ENCODE results near the gene SAP25. TPM values are rescaled to one million over a fixed set of nuclear protein-coding genes. Genes with fewer than 3 reads are reported as not detected.
"Not testable (repeated sequence)": the region's sequence is repeated elsewhere in the genome, so short reads cannot be mapped to it uniquely, and the experiment has no call there.

Gene SAP25
- total and polyA plus RNA-seq, 7 donors = 0.71 to 7.2 (median 2.2) TPM; not detected in 3

GRCh38 chr7:100539436-100540006, 34.2 kb downstream of the SAP25 start:
- Histone ChIP-seq H3K4me3 (peak overlapping the region; percentile 63 to 91 (median 80)), H3K27ac (peak overlapping the region; percentile 78 to 89 (median 83)), H3K9me3 (no peaks in the 10 kb centered on the region), H3K4me1 (peaks cover 0 to 34% (median 31%) of the 10 kb centered on the region in 4 donors), H3K36me3 (no peaks in the 10 kb centered on the region), H3K27me3 (no peaks in the 10 kb centered on the region)
- TF ChIP-seq EP300 (IDR thresholded peaks at IDR 0.05) (no peak), POLR2AphosphoS5 (IDR thresholded peaks at IDR 0.05) (no peak), POLR2A (IDR thresholded peaks at IDR 0.05) (no peak)
- DNase-seq = no peak
- 0 to 1% methylated on average over 44 of the region's 44 CpGs for WGBS, 2 donors
- intact Hi-C loops (cut with DNase I) = loop anchor here (2.0 kb wide), 1 partner anchor 61 kb away; the partner anchor contains the start of gene TSC22D4

GRCh38 chr7:100538654-100539435, 34.9 kb downstream of the SAP25 start, which contains the start of gene AGFG2:
Gene AGFG2 (plus strand): TSS chr7:100539203. CDS start chr7:100539347, 144 bp downstream.
- no peaks in the 10 kb centered on the region for H3K9me3 ChIP-seq
- TF ChIP-seq POLR2A (IDR thresholded peaks at IDR 0.05) = peak; percentile 87 to 93
- no peak for TF ChIP-seq EP300 (IDR thresholded peaks at IDR 0.05)
- peak; percentile 92 to 98 (median 95) for TF ChIP-seq POLR2AphosphoS5 (IDR thresholded peaks at IDR 0.05)
- peak within 1 kb of the TSS; percentile 63 to 91 (median 80) for H3K4me3 ChIP-seq
- intact Hi-C loops (cut with DNase I) = no loop called here
- peaks cover 0 to 27% (median 25%) of the 10 kb centered on the region in 4 donors for H3K4me1 ChIP-seq
- peak; percentile 100 for DNase-seq
- WGBS, 2 donors = 0 to 1% methylated on average over 60 of the region's 60 CpGs
- no peaks in the 10 kb centered on the region for H3K36me3 ChIP-seq
- no peaks in the 10 kb centered on the region for H3K27me3 ChIP-seq
- H3K27ac ChIP-seq = peak within 1 kb of the TSS; percentile 79 to 89 (median 83)

GRCh38 chr7:100538348-100538653, 35.4 kb downstream of the SAP25 start:
- H3K36me3 ChIP-seq = no peaks in the 10 kb centered on the region
- 3 to 10% methylated on average over 8 of the region's 8 CpGs for WGBS, 2 donors
- no peak for DNase-seq
- H3K27ac ChIP-seq = peak overlapping the region; percentile 67 to 85 (median 76)
- no peaks in the 10 kb centered on the region for H3K9me3 ChIP-seq
- H3K4me3 ChIP-seq = peak overlapping the region in 3 of 4 donors; percentile 17 to 28 (median 28)
- intact Hi-C loops (cut with DNase I) = no loop called here
- TF ChIP-seq CTCF (IDR thresholded peaks at IDR 0.05) (no peak), POLR2A (IDR thresholded peaks at IDR 0.05) (no peak), POLR2AphosphoS5 (IDR thresholded peaks at IDR 0.05) (no peak), EP300 (IDR thresholded peaks at IDR 0.05) (no peak)
- H3K27me3 ChIP-seq = no peaks in the 10 kb centered on the region
- H3K4me1 ChIP-seq = peaks cover 0 to 22% (median 22%) of the 10 kb centered on the region in 4 donors

- WGBS, 2 donors = 84 to 91% methylated on average over 2 of the region's 2 CpGs
- H3K9me3 ChIP-seq; DNase-seq; H3K4me3 ChIP-seq; H3K27me3 ChIP-seq; H3K27ac ChIP-seq; H3K36me3 ChIP-seq; intact Hi-C loops (cut with DNase I): not testable (repeated sequence)
- H3K4me1 ChIP-seq = peaks cover 0 to 22% (median 21%) of the 10 kb centered on the region in 4 donors
These were observed 37.0 kb downstream of the SAP25 start for GRCh38 chr7:100536695-100537094.

- H3K27me3 ChIP-seq; H3K4me3 ChIP-seq; intact Hi-C loops (cut with DNase I); DNase-seq; H3K27ac ChIP-seq; H3K36me3 ChIP-seq; H3K9me3 ChIP-seq: not testable (repeated sequence)
- H3K4me1 ChIP-seq = peaks cover 0 to 22% (median 20%) of the 10 kb centered on the region in 4 donors
- 93 to 94% methylated on average over 9 of the region's 9 CpGs for WGBS, 2 donors
These were observed 37.7 kb downstream of the SAP25 start for GRCh38 chr7:100535982-100536381.

GRCh38 chr7:100532165-100533022, 41.3 kb downstream of the SAP25 start:
- Histone ChIP-seq H3K36me3 (no peaks in the 10 kb centered on the region), H3K27ac (no peak overlapping the region), H3K4me1 (no peaks in the 10 kb centered on the region), H3K9me3 (no peaks in the 10 kb centered on the region), H3K4me3 (no peak overlapping the region), H3K27me3 (no peaks in the 10 kb centered on the region)
- TF ChIP-seq EP300 (IDR thresholded peaks at IDR 0.05) (no peak), CTCF (IDR thresholded peaks at IDR 0.05) (no peak), POLR2A (IDR thresholded peaks at IDR 0.05) (no peak), POLR2AphosphoS5 (IDR thresholded peaks at IDR 0.05) (no peak)
- intact Hi-C loops (cut with DNase I) = no loop called here
- WGBS, 2 donors = 84 to 92% methylated on average over 14 of the region's 14 CpGs
- DNase-seq = no peak

GRCh38 chr7:100528108-100528866, 45.4 kb downstream of the SAP25 start:
- 48 to 80% methylated on average over 12 of the region's 12 CpGs for WGBS, 2 donors
- H3K4me1 ChIP-seq; H3K9me3 ChIP-seq; H3K27ac ChIP-seq; intact Hi-C loops (cut with DNase I); DNase-seq; H3K4me3 ChIP-seq; H3K27me3 ChIP-seq; H3K36me3 ChIP-seq: not testable (repeated sequence)

- H3K9me3 ChIP-seq; DNase-seq; H3K27me3 ChIP-seq; H3K36me3 ChIP-seq; H3K4me1 ChIP-seq; H3K4me3 ChIP-seq; H3K27ac ChIP-seq; intact Hi-C loops (cut with DNase I): not testable (repeated sequence)
- WGBS, 2 donors = 93 to 94% methylated on average over 33 of the region's 34 CpGs
These were observed 50.5 kb downstream of the SAP25 start for GRCh38 chr7:100523192-100523591.

All from sigmoid colon (tissue), 7 donors.